Endothelial cell of umbilical vein (primary cell): ENCODE measurements around the gene HTN3. TPM values are rescaled to one million over a fixed set of nuclear protein-coding genes. Genes with fewer than 3 reads are reported as not detected.
"Not testable (repeated sequence)": the region's sequence is repeated elsewhere in the genome, so short reads cannot be mapped to it uniquely, and the experiment has no call there.

Experiments
- BruUV-seq: library from RNA; stranded (reverse); fragments of 400-500 nt; replicated peaks from 2 replicates; lab custom pipeline; 2021; lab: Mats Ljungman, UMichigan
- CTCF ChIA-PET: fragments of 300-600, 350-600 bp; sonication (Branson Sonifier 250); formaldehyde crosslinking; loops from one replicate; lab custom pipeline; 2021; ENCODE audit warnings: antibody characterized with exemption, inconsistent platforms; lab: Charles Lee
- POLR2A ChIA-PET: fragments of 300-600, 350-600 bp; sonication (Branson Sonifier 250); formaldehyde crosslinking; loops from one replicate; lab custom pipeline; 2021; ENCODE audit warnings: antibody characterized with exemption, inconsistent platforms; lab: Charles Lee
- DNase-seq: peaks from one replicate; pipeline ENCODE4 v3.0.0-alpha.2; 2011; ENCODE audit warnings: low read depth, low spot score
- FAIRE-seq: peaks from 2 replicates; lab custom pipeline; 2011; peaks lifted over from hg19 to GRCh38; lab: Jason Lieb, UNC
- H2AFZ ChIP-seq: 2 replicates; pipeline ENCODE4 v1.6.0; 2012; ENCODE audit warnings: low read depth, low read length, control low read depth, inconsistent platforms
- H3K27ac ChIP-seq: 2 replicates; pipeline ENCODE4 v1.5.1; 2011; ENCODE audit warnings: low read depth, mild to moderate bottlenecking, control low read depth, low read length, moderate library complexity; ENCODE audit not compliant: insufficient read depth
- H3K27me3 ChIP-seq, 2 experiments: 2 replicates each; pipeline versions ENCODE4 v1.6.0 to v1.6.1; 2011; ENCODE audit warnings: low read length in 2 of 2, mixed read lengths in 1 of 2; ENCODE audit not compliant: control insufficient read depth in 2 of 2, insufficient read depth in 2 of 2
- H3K36me3 ChIP-seq, 2 experiments: 2 replicates in 1 of 2; 3 replicates in 1 of 2; pipeline ENCODE4 v1.5.1; 2011; ENCODE audit warnings: low read length in 2 of 2, mild to moderate bottlenecking in 1 of 2, moderate library complexity in 1 of 2; ENCODE audit not compliant: control insufficient read depth in 2 of 2, insufficient read depth in 2 of 2; ENCODE audit errors: extremely low read depth in 1 of 2
- H3K4me1 ChIP-seq: 3 replicates; pipeline ENCODE4 v1.5.1; 2011; ENCODE audit warnings: mild to moderate bottlenecking, low read length; ENCODE audit not compliant: control insufficient read depth, insufficient read depth; ENCODE audit errors: extremely low read depth
- H3K4me2 ChIP-seq: 2 replicates; pipeline ENCODE4 v1.6.1; 2011; ENCODE audit warnings: low read length, control low read depth, mixed read lengths; ENCODE audit not compliant: insufficient read depth
- H3K4me3 ChIP-seq, 3 experiments: fragments of 200-600 bp in 1 of 3; sonication (generic), shearing (Covaris generic) in 1 of 3; replicated peaks in 1 of 3; 2 replicates each; pipeline ENCODE4 v1.5.1; 2011 to 2016; ENCODE audit warnings: control low read depth in 3 of 3, low read length in 3 of 3, mild to moderate bottlenecking in 2 of 3, inconsistent platforms in 1 of 3, low read depth in 1 of 3, moderate library complexity in 1 of 3; ENCODE audit not compliant: insufficient read depth in 1 of 3
- H3K79me2 ChIP-seq: 2 replicates; pipeline ENCODE4 v1.6.0; 2012; ENCODE audit warnings: low read length, inconsistent platforms; ENCODE audit not compliant: control insufficient read depth, insufficient read depth
- H3K9ac ChIP-seq: replicated peaks from 2 replicates; pipeline ENCODE3; 2011; ENCODE audit warnings: low read length, control low read depth; ENCODE audit not compliant: insufficient read depth; ENCODE audit errors: extremely low read depth
- H3K9me1 ChIP-seq: replicated peaks from 3 replicates; pipeline ENCODE4 v1.6.0; 2011; ENCODE audit warnings: mild to moderate bottlenecking, low read length; ENCODE audit not compliant: control insufficient read depth, insufficient read depth; ENCODE audit errors: extremely low read depth
- H3K9me3 ChIP-seq: replicated peaks from 2 replicates; pipeline ENCODE4 v1.5.1; 2012; ENCODE audit warnings: low read length, inconsistent platforms; ENCODE audit not compliant: control insufficient read depth, insufficient read depth
- H4K20me1 ChIP-seq: replicated peaks from 2 replicates; pipeline ENCODE3; 2011; ENCODE audit warnings: mild to moderate bottlenecking, low read length; ENCODE audit not compliant: control insufficient read depth, insufficient read depth; ENCODE audit errors: extremely low read depth
- dilution Hi-C: fragments of 300-500 bp; cut with MboI; formaldehyde crosslinking; loops from one replicate; pipeline ENCODE4 v1.15.0; 2019; ENCODE audit warnings: low sequenced_read_pairs; ENCODE audit not compliant: extremely low pct_ligation_motif_present
- intact Hi-C: fragments of 100-400 bp; cut with micrococcal nuclease; formaldehyde crosslinking; loops from one replicate; pipeline ENCODE4 v1.10.0; 2022
- polyA plus RNA-seq, 4 experiments: library from polyadenylated mRNA; depleted of rRNA in 3 of 4; stranded (reverse) in 3 of 4; unstranded in 1 of 4; fragments of >200 nt; gene quantifications; 2 replicates each; pipeline versions ENCODE4 v1.2.1 to v1.2.3, GENCODE V29; 2011 to 2012; ENCODE audit warnings: missing spikeins in 1 of 4
- total RNA-seq: library from RNA; stranded (reverse); gene quantifications from 2 replicates; pipeline ENCODE4 v1.2.3, GENCODE V29; 2021

HTN3 gene
- total and polyA plus RNA-seq, 2 donors (not counting 3 experiments of a cell fraction or from before 2014, with no cell fraction given) = not detected

DNA sequence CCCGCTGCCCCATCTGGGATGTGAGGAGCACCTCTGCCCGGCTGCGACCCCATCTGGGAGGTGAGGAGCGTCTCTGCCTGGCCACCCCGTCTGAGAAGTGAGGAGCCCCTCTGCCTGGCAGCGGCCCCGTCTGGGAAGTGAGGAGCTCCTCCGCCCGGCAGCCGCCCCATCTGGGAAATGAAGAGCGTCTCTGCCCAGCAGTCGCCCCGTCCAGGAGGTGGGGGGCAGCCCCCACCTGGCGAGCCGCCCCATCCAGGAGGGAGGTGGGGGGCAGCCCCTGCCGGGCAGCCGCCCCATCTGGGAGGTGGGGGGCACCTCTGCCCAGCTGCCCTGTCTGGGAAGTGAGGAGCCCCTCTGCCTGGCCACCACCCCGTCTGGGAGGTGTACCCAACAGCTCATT is 9.3 kb downstream of the HTN3 start:
- H3K79me2 ChIP-seq, dilution Hi-C loops, H3K9me3 ChIP-seq, CTCF ChIA-PET, BruUV-seq, H3K27me3 ChIP-seq, H3K36me3 ChIP-seq, POLR2A ChIA-PET, H3K9me1 ChIP-seq, H4K20me1 ChIP-seq, DNase-seq, H3K4me3 ChIP-seq, intact Hi-C loops, H3K27ac ChIP-seq, H3K4me1 ChIP-seq, H3K9ac ChIP-seq, H2AFZ ChIP-seq, FAIRE-seq, H3K4me2 ChIP-seq: not testable (repeated sequence)

DNA sequence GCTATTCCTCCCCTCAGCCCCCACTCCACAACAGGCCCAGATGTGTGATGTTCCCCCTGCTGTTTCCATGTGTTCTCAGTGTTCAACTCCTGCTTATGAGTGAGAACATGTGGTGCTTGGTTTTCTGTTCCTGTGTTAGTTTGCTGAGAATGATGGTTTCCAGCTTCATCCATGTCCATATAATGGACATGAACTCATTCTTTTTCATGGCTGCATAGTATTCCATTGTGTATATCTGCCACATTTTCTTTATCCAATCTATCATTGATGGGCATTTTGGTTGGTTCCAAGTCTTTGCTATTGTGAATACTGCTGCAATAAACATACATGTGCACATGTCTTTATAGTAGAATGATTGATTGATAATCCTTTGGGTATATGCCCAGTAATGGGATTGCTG is 11.7 kb downstream of the HTN3 start:
- dilution Hi-C loops, H3K4me3 ChIP-seq, H3K79me2 ChIP-seq, H3K9me3 ChIP-seq, DNase-seq, FAIRE-seq, POLR2A ChIA-PET, H3K9ac ChIP-seq, BruUV-seq, intact Hi-C loops, H3K4me2 ChIP-seq, H3K36me3 ChIP-seq, H3K9me1 ChIP-seq, H4K20me1 ChIP-seq, H2AFZ ChIP-seq, H3K4me1 ChIP-seq, H3K27me3 ChIP-seq, CTCF ChIA-PET, H3K27ac ChIP-seq: not testable (repeated sequence)
